GM10266 (cell line): ENCODE results near the gene APC2.
"Not testable (repeated sequence)": the region's sequence is repeated elsewhere in the genome, so short reads cannot be mapped to it uniquely, and the experiment has no call there.

ENCODE experiments used
- DNase-seq: peaks from one replicate; pipeline ENCODE4 v3.0.0; 2012; ENCODE audit errors: extremely low spot score
- CTCF ChIP-seq: IDR thresholded peaks from 2 replicates; pipeline ENCODE4 v1.5.1; 2012; ENCODE audit warnings: mild to moderate bottlenecking, low read depth; ENCODE audit not compliant: control insufficient read depth, insufficient read depth; ENCODE audit errors: missing control alignments

The APC2 gene

GRCh38 chr19:1495051-1495798 is 45.3 kb downstream of the APC2 start:
- TF ChIP-seq CTCF, result no peak
- no peak for DNase-seq

- TF ChIP-seq CTCF, result no peak
- DNase-seq, result no peak
Measured at GRCh38 chr19:1495799-1496713, 46.1 kb downstream of the APC2 start.

- no peak for TF ChIP-seq CTCF
- DNase-seq, result no peak
Measured at GRCh38 chr19:1496714-1497577, 47.0 kb downstream of the APC2 start.

- DNase-seq, result no peak
- no peak for TF ChIP-seq CTCF
Measured at GRCh38 chr19:1497578-1498235, 47.8 kb downstream of the APC2 start.

- DNase-seq, result not testable (repeated sequence)
Measured at GRCh38 chr19:1499231-1499630, 49.3 kb downstream of the APC2 start.

GRCh38 chr19:1501200-1501595 is 51.3 kb downstream of the APC2 start:
- TF ChIP-seq CTCF, result no peak
- DNase-seq, result no peak
